HK-2 (cell line): Measurements from ENCODE around the gene FZD10.

Experiments
- DNase-seq: peaks from one replicate; pipeline ENCODE4 v3.0.0-alpha.2; 2018; ENCODE audit not compliant: unreplicated experiment

Gene FZD10

GRCh38 chr12:130154276-130155070 lies 7.8 kb upstream of the FZD10 start:
- DNase-seq: no peak

- no peak for DNase-seq
Measured at GRCh38 chr12:130155416-130156073, 6.7 kb upstream of the FZD10 start.

GRCh38 chr12:130156652-130157275 lies 5.5 kb upstream of the FZD10 start:
- no peak for DNase-seq

GRCh38 chr12:130157998-130158753 lies 4.1 kb upstream of the FZD10 start:
- DNase-seq: no peak

- DNase-seq: no peak
Measured at GRCh38 chr12:130158754-130159059, 3.6 kb upstream of the FZD10 start.

- no peak for DNase-seq
Measured at GRCh38 chr12:130160306-130160705, 2.0 kb upstream of the FZD10 start.

GRCh38 chr12:130160711-130161231 lies 1.5 kb upstream of the FZD10 start:
- no peak for DNase-seq

GRCh38 chr12:130161261-130162243 lies 712 bp upstream of the FZD10 start:
- no peak for DNase-seq

- no peak for DNase-seq
Measured at GRCh38 chr12:130162745-130163460, 639 bp downstream of the FZD10 start.

- no peak for DNase-seq
Measured at GRCh38 chr12:130163461-130164215, 1.4 kb downstream of the FZD10 start.

- no peak for DNase-seq
Measured at GRCh38 chr12:130164216-130164542, 1.9 kb downstream of the FZD10 start.

- DNase-seq: no peak
Measured at GRCh38 chr12:130164936-130165335, 2.7 kb downstream of the FZD10 start.

- no peak for DNase-seq
Measured at GRCh38 chr12:130166306-130166705, 4.0 kb downstream of the FZD10 start.

- no peak for DNase-seq
Measured at GRCh38 chr12:130167537-130167936, 5.3 kb downstream of the FZD10 start.

- no peak for DNase-seq
Measured at GRCh38 chr12:130169256-130169655, 7.0 kb downstream of the FZD10 start.

GRCh38 chr12:130169924-130170323 lies 7.7 kb downstream of the FZD10 start:
- no peak for DNase-seq

- no peak for DNase-seq
Measured at GRCh38 chr12:130170611-130171010, 8.3 kb downstream of the FZD10 start.

GRCh38 chr12:130177635-130178242 lies 15.5 kb downstream of the FZD10 start:
- DNase-seq: no peak

- DNase-seq: no peak
Measured at GRCh38 chr12:130178282-130178681, 16.0 kb downstream of the FZD10 start.
